ENCODE data around the gene DHPS. TPM values are rescaled to one million over a fixed set of nuclear protein-coding genes. Genes with fewer than 3 reads are reported as not detected.
"Not testable (repeated sequence)": the region's sequence is repeated elsewhere in the genome, so short reads cannot be mapped to it uniquely, and the experiment has no call there.

Gene DHPS
- 70.6 and 99.0 TPM in 2 replicates for total RNA-seq (2014; rRNA removed; shearing (Covaris generic))

DNA sequence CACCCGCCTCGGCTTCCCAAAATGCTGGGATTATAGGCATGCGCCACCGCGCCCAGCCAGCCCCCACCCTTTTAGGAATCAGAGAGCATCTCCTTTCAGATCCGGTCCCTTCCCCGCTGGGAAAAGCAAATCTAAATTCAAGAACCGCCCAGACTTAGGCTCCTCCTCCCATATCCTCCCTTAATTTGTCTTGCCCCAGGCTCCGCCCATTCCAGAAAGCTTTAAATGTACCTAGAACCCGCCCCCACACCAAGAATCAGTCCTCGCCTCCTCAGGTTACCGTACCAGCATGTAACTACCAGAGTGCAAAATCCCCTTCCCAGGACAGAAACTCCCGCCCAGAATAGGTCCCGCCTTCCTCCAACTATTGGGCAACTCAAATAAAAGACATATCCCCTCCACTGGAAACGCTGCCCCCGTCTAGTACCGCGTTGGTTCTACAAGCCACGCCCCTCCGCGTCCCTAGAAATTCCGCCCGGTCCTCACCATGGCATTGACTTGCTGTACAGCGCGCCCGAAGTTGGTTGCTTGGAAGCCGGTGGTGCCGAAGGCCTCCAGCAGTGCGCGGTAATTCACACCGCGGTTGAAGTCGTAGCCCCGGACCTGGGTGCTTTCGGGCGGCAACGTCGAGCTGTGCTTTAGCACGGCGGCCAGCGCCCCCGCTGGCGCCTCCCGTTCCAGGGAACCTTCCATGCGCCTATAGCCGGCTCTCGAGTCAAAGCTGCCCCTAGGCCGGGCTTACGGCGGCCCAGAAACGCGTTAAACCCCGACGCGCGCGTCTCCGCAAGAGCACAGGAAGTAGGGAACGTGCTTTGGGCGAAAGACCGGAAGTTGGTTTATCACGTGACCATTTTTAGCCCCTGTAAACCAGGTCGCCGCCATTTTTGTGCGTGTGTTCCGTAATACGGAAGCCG is at the start of gene DHPS:
DHPS (minus strand) TSS at position 807 of the 914 bp plus-strand sequence; CDS start at position 693, 114 bp downstream.
- in situ Hi-C loops (cut with HindIII; ENCODE audit: low sequenced_read_pairs), result no loop called here
- DNase-seq (ENCODE audit: low spot score), result peak; percentile 97

- in situ Hi-C loops (cut with HindIII; ENCODE audit: low sequenced_read_pairs), result no loop called here
- no peak for DNase-seq (ENCODE audit: low spot score)
Measured at GRCh38 chr19:12731337-12731736, 49.7 kb upstream of the DHPS start.

- no peak for DNase-seq (ENCODE audit: low spot score)
- in situ Hi-C loops (cut with HindIII; ENCODE audit: low sequenced_read_pairs), result no loop called here
Measured at GRCh38 chr19:12730064-12730463, 48.4 kb upstream of the DHPS start.

DNA sequence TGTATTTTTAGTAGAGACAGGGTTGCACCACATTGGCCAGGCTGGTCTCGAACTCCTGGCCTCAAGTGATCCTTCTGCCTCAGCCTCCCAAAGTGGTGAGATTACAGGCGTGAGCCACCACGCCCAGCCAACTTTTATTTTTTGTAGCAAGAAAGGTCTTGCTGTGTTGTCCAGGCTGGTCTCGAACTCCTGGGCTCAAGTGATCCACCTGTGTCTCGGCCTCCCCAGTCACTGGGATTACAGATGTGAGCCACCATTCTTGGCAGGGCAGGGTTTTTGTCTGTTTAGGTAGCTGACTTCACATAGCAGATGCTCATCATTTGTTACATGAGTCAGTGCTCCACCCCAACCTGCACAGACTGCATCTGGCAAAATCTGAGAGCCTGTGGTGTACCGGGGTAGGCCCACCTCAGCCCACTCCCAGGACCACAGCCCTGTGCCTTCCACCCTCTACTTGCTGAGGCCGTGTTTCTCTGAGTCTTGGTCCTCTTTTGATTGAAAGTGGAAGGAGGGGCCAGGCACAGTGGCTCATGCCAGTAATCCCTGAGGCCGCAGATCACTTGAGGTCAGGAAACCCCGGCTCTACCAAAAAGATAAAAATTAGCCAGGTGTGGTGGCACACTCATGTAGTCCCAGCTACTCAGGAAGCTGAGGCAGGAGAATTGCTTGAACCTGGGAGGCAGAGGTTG is 46.2 kb upstream of the DHPS start:
- in situ Hi-C loops (cut with HindIII; ENCODE audit: low sequenced_read_pairs), result no loop called here
- DNase-seq (ENCODE audit: low spot score), result no peak

GRCh38 chr19:12726988-12727316 is 45.3 kb upstream of the DHPS start:
- DNase-seq (ENCODE audit: low spot score), result no peak
- in situ Hi-C loops (cut with HindIII; ENCODE audit: low sequenced_read_pairs), result no loop called here

DNA sequence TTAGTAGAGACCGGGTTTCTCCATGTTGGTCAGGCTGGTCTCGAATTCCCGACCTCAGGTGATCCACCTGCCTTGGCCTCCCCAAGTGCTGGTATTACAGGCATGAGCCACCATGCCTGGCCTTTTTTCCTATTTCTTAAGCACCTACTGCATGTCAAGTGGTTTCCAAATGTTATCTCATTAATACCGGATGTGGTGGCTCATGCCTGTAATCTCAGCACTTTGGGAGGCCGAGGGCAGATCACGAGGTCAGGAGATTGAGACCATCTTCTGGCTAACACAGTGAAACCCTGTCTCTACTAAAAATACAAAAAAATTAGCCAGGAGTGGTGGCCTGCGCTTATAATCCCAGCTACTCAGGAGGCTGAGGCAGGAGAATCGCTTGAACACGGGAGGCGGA is 43.9 kb upstream of the DHPS start:
- in situ Hi-C loops (cut with HindIII; ENCODE audit: low sequenced_read_pairs); DNase-seq (ENCODE audit: low spot score): not testable (repeated sequence)

DNA sequence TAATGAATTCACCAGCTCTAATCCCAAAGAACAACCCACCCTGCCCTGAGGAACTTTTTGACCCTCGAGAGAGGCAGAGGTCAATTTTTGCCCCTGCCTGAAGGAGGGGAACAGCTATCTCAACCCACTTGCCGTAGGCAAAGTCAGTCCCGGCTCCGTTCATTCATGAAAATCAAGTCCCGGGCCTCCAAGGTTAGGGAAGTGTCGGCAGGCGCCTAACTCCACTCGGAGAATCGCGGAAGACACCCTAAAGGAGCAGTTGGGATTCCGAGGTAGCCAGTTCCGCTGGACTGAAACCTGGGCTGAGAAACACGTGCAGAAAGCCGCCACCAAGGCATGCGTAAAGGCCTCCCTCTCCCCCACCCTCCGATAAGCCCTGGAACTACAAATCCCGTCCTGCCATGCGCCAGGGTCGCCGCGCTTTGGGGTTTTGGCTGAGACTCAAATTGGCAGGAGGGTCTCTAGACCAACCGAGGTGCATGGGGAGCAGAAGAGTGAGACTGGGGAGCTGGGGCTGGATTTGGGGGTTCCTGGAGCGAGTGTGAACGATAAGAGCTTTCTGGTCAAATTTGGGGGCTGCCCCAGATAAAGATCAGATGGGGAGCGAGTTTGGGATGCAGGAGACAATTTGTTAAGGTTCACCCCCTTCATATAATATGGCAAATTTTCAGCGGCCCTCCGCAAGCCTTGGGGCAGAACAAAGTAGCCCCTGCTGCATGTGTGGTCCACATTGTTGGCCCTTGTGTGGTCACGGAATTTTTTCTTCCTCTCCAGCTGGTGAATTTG is 42.2 kb upstream of the DHPS start, which contains the start of gene TNPO2:
TNPO2 (minus strand) TSS at position 292 of the 786 bp plus-strand sequence. CDS start 2,955 bp downstream, outside the sequence.
- peak; percentile 83 for DNase-seq (ENCODE audit: low spot score)
- in situ Hi-C loops (cut with HindIII; ENCODE audit: low sequenced_read_pairs), result no loop called here

- in situ Hi-C loops (cut with HindIII; ENCODE audit: low sequenced_read_pairs), result no loop called here
- no peak for DNase-seq (ENCODE audit: low spot score)
Measured at GRCh38 chr19:12723381-12723640, 41.6 kb upstream of the DHPS start.

- peak; percentile 99 for DNase-seq (ENCODE audit: low spot score)
- in situ Hi-C loops (cut with HindIII; ENCODE audit: low sequenced_read_pairs), result no loop called here
Measured at GRCh38 chr19:12722566-12723380, 41.1 kb upstream of the DHPS start.

DNA sequence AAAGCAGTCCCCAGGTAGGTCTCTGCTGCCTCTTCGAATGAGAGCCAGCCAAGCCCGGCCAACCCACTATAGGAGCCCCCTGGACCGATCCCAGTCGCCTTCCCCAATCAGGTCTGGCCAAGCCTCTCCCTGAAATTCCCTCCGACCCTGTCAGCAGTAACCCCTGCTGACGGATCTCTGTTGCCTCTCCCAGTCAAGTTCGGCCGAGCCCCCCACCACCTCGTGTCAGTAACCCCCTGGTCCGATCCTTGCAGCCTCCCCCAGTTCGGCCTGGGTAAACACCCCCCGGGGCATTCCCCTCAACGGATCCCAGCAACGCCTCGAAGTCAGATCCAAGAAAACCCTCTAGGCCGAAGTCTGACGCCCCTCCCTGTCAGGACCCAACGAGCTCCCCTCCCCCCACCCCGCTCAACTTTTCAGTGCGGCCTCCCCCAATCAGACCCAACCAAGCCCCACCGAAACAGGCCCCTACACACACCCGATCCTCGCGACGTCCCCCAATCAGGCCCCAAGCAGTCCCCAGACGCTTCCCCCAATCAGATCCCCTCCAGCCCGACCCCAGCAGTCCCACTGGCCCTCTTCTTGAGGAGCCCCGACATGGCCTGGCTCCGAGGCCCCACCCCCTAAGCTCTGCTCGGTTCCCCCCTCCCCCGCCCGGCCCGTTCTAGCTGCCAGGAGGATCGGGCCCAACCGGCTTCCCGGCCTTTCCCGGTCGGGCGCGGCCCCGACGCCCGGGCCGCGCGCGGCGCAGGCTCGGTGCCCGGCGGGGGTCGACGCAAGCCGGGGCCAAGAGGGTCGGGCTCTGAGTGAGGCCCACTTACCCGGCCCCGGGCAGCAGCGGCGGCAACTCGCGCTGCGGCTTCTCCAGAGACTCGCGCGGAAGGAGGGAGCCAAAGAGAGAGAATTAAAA is 40.2 kb upstream of the DHPS start:
- DNase-seq (ENCODE audit: low spot score), result peak; percentile 49
- in situ Hi-C loops (cut with HindIII; ENCODE audit: low sequenced_read_pairs), result no loop called here

- DNase-seq (ENCODE audit: low spot score), result no peak
- in situ Hi-C loops (cut with HindIII; ENCODE audit: low sequenced_read_pairs), result no loop called here
Measured at GRCh38 chr19:12720851-12721655, 39.4 kb upstream of the DHPS start.

DNA sequence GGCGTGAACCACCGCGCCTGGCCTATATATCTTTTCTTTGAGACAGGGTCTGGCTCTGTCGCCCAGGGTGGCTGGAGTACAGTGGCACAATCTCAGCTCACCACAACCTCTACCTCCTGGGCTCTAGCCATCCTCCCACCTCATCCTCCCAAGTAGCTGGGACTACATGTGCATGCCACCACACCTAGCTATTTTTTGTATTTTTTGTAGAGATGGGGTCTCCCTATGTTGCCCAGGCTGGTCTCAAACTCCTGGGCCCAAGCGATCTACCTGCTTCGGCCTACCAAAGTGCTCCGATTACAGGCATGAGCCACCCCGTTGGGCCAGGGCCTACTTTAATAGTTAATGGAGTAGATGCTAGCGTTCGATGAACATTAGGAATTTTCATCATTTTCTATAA is 38.6 kb upstream of the DHPS start:
- no peak for DNase-seq (ENCODE audit: low spot score)
- in situ Hi-C loops (cut with HindIII; ENCODE audit: low sequenced_read_pairs), result no loop called here

DNA sequence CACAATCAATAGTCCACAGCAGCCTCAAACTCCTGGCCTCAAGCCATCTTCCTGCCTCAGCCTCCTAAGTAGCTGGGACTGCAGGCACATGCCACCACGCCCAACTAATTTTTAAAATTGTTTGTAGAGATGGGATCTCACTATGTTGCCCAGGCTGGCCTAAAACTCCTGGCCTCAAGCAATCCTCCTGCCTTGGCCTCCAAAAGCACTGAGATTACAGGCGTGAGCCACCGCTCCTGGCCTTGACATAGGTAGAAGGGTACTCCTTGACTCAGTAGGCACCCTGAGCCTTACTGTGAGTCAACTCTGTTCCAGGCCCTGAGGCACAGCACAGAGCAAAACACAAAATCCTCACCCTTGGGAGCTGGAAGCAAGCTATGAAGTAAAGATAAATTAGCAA is 34.2 kb upstream of the DHPS start:
- in situ Hi-C loops (cut with HindIII; ENCODE audit: low sequenced_read_pairs), result no loop called here
- DNase-seq (ENCODE audit: low spot score), result no peak

DNA sequence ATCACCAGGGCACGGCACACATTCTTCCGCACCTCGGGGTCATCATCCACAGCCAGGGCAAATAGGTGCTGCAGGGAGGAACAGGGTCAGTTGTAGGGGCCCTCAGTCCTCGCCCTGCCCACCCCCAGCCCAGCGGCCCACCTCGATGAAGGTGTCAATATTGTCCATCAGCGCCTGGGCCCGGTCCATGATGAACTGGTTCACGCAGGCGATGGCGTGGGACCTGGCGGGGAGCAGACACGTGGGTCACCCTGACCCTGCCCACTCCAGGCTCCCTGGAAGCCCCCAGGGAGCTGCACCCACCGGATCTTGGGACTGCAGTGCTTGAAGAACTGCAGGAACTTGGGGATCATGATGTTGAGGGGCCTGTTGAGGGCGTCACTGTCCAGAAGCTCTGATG is 33.4 kb upstream of the DHPS start:
- in situ Hi-C loops (cut with HindIII; ENCODE audit: low sequenced_read_pairs), result no loop called here
- DNase-seq (ENCODE audit: low spot score), result no peak

- in situ Hi-C loops (cut with HindIII; ENCODE audit: low sequenced_read_pairs); DNase-seq (ENCODE audit: low spot score): not testable (repeated sequence)
Measured at GRCh38 chr19:12713304-12713703, 31.6 kb upstream of the DHPS start.

GRCh38 chr19:12712077-12712476 is 30.4 kb upstream of the DHPS start:
- DNase-seq (ENCODE audit: low spot score); in situ Hi-C loops (cut with HindIII; ENCODE audit: low sequenced_read_pairs): not testable (repeated sequence)

- in situ Hi-C loops (cut with HindIII; ENCODE audit: low sequenced_read_pairs), result no loop called here
- DNase-seq (ENCODE audit: low spot score), result no peak
Measured at GRCh38 chr19:12711187-12711586, 29.5 kb upstream of the DHPS start.
